ENCODE data around the gene TACR1.

DNA sequence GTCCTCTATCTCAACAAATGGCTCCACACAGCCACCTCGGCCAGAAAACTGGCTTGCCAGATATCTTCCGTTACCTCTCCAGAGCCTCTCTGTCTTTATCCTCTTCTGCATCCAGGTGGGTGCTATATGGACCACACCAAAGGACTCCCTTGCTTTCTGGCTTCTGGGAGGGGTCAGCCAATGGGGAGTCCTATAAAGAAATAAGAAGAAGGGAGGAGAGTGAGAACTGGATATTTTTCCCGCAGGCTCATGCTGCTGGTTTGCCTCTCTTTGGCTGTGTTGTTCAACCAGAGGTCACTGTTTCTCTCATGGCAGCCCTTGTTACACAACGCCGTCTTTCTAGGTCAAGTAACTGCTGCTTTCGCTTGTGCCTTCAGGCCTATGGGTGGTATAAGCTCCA is 168.1 kb downstream of the TACR1 start:
- TF ChIP-seq, protein P1, sequence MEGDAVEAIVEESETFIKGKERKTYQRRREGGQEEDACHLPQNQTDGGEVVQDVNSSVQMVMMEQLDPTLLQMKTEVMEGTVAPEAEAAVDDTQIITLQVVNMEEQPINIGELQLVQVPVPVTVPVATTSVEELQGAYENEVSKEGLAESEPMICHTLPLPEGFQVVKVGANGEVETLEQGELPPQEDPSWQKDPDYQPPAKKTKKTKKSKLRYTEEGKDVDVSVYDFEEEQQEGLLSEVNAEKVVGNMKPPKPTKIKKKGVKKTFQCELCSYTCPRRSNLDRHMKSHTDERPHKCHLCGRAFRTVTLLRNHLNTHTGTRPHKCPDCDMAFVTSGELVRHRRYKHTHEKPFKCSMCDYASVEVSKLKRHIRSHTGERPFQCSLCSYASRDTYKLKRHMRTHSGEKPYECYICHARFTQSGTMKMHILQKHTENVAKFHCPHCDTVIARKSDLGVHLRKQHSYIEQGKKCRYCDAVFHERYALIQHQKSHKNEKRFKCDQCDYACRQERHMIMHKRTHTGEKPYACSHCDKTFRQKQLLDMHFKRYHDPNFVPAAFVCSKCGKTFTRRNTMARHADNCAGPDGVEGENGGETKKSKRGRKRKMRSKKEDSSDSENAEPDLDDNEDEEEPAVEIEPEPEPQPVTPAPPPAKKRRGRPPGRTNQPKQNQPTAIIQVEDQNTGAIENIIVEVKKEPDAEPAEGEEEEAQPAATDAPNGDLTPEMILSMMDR (IDR thresholded peaks at IDR 0.05): no peak
- TF ChIP-seq ZFX (IDR thresholded peaks at IDR 0.05; ENCODE audit: borderline replicate concordance): no peak
